IPS-18c (cell line): ENCODE data around the gene VGF.

Experiments used
- H3K4me3 ChIP-seq: 2 replicates; pipeline ENCODE4 v1.7.0; 2013; ENCODE audit warnings: low read depth, mild to moderate bottlenecking, low read length, moderate library complexity; ENCODE audit not compliant: insufficient read depth
- H3K9me3 ChIP-seq: one replicate; pipeline ENCODE4 v1.6.1; 2013; ENCODE audit warnings: mild to moderate bottlenecking, low read length, moderate library complexity; ENCODE audit not compliant: control insufficient read depth, insufficient read depth

Gene VGF

GRCh38 chr7:101195884-101196283, 30.5 kb upstream of the VGF start:
- Histone ChIP-seq H3K9me3 (no peaks in the 10 kb centered on the region), H3K4me3 (no peak overlapping the region)

DNA sequence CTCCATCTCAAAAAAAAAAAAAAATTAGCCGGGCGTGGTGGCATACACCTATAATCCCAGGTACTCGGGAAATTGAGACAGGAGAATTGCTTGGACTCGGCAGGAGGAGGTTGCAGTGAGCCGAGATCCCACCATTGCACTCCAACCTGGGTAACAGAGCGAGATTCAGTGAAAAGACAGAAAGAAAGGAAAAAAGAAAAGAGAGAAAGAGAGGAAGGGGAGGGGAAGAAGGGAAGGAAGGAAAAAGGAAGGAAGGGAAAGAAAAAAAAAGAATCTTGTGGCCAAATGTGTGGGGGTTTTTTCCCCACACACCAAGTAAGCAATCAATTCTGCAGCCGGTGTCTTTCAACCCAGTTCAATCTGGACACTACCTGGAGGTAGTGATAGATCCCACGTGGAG, 23.7 kb upstream of the VGF start:
- H3K9me3 ChIP-seq: no peaks in the 10 kb centered on the region
- H3K4me3 ChIP-seq: no peak overlapping the region

GRCh38 chr7:101186844-101187428, 21.6 kb upstream of the VGF start:
- Histone ChIP-seq H3K9me3 (no peaks in the 10 kb centered on the region), H3K4me3 (no peak overlapping the region)

- Histone ChIP-seq H3K4me3 (no peak overlapping the region), H3K9me3 (no peaks in the 10 kb centered on the region)
Measured at GRCh38 chr7:101186194-101186593, 20.8 kb upstream of the VGF start.

DNA sequence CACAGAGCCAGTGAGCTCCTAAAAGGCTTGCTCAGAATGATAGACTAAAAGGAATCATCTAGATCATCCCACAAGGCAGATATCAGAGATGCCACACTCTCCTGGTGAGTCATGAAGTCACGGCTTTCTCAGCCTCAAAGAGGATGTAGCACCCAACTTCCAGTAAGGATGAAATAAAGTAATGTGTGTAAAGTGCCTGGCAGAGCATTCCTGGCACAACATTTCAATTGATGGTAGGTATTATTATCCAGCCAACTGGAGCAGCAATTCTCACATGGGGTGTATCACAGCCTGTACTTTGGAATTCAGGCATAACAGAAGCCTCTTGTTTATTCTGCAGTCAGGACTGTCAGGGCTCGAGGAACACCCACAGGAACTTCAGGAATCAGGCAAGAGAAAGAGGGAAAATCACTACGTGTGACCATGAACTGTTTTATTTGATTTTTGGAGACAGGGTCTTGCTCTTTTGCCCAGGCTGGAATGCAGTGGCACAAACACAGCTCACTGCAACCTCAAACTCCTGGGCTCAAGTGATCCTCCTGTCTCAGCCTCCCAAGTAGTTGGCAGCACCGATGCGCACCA, 20.0 kb upstream of the VGF start:
- H3K4me3 ChIP-seq: no peak overlapping the region
- no peaks in the 10 kb centered on the region for H3K9me3 ChIP-seq

GRCh38 chr7:101180130-101180755, 14.9 kb upstream of the VGF start, which contains the start of gene NAT16:
Gene NAT16, minus strand, starts transcription at chr7:101180293. Its CDS starts 5,486 bp downstream, at chr7:101174807.
- Histone ChIP-seq H3K9me3 (no peaks in the 10 kb centered on the region), H3K4me3 (peak within 1 kb of the TSS; percentile 63)

DNA sequence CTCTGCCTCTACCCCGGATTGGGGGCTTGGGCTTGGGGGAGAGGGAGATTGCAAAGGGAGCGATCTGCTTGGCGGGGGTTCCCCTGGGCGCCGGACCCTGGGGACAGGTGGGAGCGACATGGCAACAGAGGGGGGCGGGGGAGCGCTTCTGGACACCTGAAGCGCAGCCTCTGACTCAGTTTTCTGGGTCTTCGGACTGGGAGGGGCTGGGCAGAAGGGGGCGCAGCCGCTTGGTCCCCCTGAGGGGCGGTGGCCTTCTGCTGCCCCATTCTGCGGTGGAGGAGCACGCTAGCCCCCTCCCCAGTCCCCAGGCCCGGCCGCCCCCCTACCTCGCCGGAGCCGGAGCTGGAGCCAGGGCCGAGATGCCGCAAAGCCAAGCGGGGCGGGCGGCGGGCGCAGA, 14.3 kb upstream of the VGF start:
- Histone ChIP-seq H3K9me3 (no peaks in the 10 kb centered on the region), H3K4me3 (peak overlapping the region; percentile 63)

GRCh38 chr7:101179117-101179516, 13.7 kb upstream of the VGF start:
- Histone ChIP-seq H3K9me3 (no peaks in the 10 kb centered on the region), H3K4me3 (peak overlapping the region; percentile 63; the same call in 1 of the 2 replicates)

DNA sequence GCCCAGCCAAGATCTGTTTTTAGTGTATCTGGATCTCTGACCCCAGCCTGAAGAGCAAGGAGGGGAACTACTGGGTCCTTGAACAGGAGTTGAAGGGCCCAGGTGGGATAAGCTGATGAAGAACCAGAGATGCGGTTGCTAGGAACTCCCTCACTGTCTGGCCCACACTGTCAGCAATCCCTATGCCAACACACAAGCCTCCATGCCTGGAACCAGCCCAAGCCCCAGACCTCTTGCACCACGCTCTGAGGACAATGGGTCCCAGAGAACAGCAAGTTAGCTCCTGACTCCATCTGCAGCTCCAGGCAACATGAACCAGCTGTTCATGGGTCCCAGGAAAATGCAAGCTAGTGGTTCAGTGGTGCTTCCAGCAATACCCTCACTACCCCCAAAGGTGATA, 12.3 kb upstream of the VGF start:
- no peak overlapping the region for H3K4me3 ChIP-seq

DNA sequence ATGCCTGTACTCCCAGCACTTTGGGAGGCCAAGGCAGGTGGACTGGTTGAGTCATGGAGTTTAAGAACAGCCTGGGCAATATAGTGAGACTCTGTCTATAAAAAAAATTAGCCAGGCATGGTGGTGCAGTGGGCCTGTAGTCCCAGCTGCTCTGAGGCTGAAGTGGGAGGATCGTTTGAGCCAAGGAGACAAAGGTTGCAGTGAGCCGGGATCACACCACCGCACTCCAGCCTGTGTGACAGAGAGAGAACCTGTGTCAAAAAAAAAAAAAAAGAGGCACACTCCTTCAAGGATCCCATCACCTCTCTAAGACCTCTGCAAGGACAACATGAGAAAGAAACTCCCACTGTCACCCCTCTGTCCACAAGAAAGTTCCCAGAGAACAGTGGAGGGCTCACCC, 10.3 kb upstream of the VGF start:
- Histone ChIP-seq H3K9me3 (peaks cover 2% of the 10 kb centered on the region), H3K4me3 (no peak overlapping the region)

More for the DNA sequence above, 12.3 kb upstream of the VGF start:
- no peaks in the 10 kb centered on the region for H3K9me3 ChIP-seq

DNA sequence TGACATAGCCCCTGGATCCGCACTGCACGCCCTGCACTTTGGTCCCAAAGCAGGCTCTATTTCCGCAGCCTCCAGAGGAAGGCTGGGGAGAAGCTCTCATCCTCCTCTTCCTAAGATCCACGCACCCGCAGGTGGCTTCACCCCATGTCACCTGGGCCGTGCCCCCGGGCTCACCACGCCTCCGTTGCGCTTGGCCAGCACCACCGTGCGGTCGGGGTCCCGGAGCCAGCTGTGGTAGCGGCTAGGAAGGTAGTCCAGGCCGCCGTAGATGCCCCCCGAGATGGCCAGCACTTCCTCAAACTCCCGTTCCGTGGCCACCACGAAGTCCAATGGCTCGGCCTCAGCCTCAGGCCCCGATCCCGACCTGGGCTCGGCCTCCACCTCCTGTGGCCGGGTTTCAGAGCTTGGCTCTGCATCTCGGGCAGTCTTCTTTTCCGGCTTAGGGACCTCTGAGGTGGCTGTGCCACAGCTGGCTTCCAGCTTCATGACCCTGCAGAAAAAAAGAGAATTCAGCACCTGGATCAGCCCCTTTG, 9.0 kb upstream of the VGF start:
- Histone ChIP-seq H3K9me3 (peaks cover 2% of the 10 kb centered on the region), H3K4me3 (peak overlapping the region; percentile 32; the same call in 1 of the 2 replicates)

- Histone ChIP-seq H3K9me3 (peaks cover 2% of the 10 kb centered on the region), H3K4me3 (no peak overlapping the region; the same call in 1 of the 2 replicates)
Measured at GRCh38 chr7:101173752-101174244, 8.4 kb upstream of the VGF start.

DNA sequence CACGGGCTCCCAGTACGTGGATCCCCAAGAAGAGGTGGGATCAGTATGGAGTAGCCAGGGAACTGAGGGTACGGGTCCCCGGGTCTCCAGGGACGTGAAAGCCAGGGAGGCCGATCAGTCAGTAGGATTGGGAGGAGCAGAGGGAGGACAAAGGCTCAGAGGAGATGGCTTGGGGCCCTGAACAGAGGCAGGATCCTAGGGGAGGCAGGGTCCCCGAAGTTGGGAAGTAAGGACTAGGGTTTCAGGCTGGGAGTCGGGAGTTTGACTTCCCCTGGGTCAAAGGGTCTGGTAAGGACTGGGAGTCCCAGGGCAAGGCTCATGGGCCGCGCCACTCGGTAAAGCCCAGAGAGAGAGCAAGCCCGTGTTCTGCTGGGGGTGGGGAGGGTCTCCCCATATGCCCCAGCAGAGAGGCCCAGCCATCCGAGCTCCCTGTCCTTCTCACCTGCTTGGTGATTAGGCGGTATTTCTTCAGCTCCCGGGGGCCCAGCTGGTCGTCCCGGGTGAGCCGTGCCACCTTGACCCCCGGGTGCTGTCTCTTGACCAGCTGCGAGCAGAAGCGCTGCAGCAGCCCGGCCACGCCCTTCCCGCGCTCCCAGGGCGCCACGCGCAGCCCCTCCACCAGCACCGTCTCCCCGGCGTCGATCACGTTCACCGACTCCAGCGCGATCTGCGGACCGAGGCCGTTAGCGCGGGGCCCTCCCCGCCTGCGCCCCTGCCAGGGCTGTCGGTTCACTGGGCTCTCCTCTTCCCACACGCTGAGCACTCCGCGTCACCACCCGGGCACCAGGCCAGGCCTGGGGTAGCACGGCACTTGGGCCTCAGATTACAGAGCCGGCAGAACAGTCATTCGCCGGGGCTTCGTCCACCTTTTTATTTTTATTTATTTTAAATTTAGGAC, 7.7 kb upstream of the VGF start:
- H3K4me3 ChIP-seq: peak overlapping the region; percentile 44
- peaks cover 2% of the 10 kb centered on the region for H3K9me3 ChIP-seq

DNA sequence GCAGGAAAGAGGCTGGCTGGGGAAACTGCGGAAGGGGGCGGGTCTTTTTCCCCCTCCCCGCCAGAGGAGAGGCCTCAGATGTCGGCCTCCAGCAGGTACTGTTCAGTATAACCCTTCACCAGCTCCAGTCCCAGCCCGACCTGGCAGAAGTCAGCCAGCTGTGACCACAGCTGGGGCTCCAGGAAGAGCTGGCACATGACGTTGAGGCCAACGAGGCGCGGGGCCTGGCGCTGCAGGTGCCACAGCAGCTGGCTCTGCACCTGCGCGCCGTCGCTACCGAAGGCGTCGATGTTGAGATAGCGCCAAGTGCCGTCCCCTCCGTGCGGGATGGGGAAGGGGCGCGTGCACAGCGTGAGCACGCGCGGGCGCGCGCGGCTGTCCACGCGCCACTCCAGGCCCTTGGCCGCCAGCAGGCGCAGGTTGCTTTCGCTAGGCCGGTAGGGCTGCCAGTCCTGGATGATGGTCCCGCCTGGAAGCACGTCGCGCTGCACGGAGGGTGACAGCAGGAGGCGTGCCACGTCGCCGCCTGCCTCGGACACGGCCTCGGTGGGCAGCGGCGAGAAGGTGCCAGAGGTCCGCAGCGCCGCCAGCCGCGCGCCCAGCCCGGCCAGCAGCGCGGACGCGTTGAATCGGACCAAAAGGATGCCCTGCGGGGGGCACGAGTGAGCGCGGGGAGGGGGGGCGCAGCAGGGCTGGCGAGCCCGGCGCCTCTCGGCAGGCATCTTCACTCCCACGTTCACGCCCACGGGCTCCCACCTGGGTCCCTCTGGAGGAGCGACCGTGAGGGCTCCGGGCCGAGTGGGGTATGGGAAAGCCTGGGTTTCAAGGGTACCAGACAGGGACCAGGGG, 6.9 kb upstream of the VGF start:
- Histone ChIP-seq H3K4me3 (peak overlapping the region; percentile 44), H3K9me3 (peaks cover 2% of the 10 kb centered on the region)

GRCh38 chr7:101171442-101171837, 6.1 kb upstream of the VGF start:
- H3K4me3 ChIP-seq: peak overlapping the region; percentile 44; the same call in 1 of the 2 replicates

DNA sequence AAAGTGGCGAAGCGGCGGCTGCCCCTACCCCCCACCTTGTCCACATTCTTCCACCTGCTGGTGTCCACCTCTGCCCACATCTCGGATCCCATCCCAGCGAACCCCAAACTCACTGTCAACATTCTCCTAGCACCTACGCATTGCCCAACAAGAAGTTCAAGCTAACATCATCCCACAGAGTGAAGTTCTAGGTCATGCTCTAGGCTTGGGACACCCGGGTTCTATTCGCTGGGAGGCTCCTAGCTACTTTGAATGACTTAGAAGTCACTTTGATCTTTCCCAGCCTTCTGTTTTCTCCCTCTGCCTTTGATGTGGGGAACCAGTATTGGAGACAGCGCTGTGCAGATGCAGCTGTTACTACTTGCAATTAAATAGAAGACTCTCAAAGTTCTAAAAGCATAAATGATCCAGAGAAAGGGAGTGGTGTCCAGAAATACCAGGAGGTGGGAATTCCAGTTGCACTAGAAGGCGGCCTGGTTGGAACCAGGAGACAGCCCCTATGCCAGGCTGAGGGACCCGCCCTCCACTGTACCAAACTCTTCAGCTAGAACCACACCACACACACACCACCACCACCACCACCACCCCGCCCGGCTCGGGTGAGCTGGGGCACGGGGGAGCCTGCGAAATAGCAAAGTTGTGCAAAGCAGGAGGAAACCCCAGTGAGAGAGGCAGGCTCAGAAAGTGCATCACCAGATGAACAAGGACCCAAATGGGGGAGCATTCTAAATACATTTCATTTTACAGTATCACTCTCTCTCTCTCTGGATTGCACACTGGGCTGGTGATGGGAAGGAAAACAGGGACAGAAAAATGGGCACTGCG, 5.5 kb upstream of the VGF start:
- Histone ChIP-seq H3K4me3 (peak overlapping the region; percentile 31), H3K9me3 (peaks cover 2% of the 10 kb centered on the region)

More at GRCh38 chr7:101171442-101171837, 6.1 kb upstream of the VGF start:
- H3K9me3 ChIP-seq: peaks cover 2% of the 10 kb centered on the region
